Measurements from ENCODE around the gene SNX25.

- no peak for TF ChIP-seq EZH2 (IDR thresholded peaks at IDR 0.05; ENCODE audit: borderline replicate concordance, low read length)
- TF ChIP-seq, protein P1, sequence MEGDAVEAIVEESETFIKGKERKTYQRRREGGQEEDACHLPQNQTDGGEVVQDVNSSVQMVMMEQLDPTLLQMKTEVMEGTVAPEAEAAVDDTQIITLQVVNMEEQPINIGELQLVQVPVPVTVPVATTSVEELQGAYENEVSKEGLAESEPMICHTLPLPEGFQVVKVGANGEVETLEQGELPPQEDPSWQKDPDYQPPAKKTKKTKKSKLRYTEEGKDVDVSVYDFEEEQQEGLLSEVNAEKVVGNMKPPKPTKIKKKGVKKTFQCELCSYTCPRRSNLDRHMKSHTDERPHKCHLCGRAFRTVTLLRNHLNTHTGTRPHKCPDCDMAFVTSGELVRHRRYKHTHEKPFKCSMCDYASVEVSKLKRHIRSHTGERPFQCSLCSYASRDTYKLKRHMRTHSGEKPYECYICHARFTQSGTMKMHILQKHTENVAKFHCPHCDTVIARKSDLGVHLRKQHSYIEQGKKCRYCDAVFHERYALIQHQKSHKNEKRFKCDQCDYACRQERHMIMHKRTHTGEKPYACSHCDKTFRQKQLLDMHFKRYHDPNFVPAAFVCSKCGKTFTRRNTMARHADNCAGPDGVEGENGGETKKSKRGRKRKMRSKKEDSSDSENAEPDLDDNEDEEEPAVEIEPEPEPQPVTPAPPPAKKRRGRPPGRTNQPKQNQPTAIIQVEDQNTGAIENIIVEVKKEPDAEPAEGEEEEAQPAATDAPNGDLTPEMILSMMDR (IDR thresholded peaks at IDR 0.05; ENCODE audit: low read length): no peak
Measured at GRCh38 chr4:185179488-185179887, 29.9 kb upstream of the SNX25 start.
